Measurements from ENCODE around the gene WDTC1. TPM values are rescaled to one million over a fixed set of nuclear protein-coding genes. Genes with fewer than 3 reads are reported as not detected.
"Not testable (repeated sequence)": the region's sequence is repeated elsewhere in the genome, so short reads cannot be mapped to it uniquely, and the experiment has no call there.

The WDTC1 gene
- polyA plus RNA-seq, 4 donors, result 40.8 to 51.9 (median 44.9) TPM

DNA sequence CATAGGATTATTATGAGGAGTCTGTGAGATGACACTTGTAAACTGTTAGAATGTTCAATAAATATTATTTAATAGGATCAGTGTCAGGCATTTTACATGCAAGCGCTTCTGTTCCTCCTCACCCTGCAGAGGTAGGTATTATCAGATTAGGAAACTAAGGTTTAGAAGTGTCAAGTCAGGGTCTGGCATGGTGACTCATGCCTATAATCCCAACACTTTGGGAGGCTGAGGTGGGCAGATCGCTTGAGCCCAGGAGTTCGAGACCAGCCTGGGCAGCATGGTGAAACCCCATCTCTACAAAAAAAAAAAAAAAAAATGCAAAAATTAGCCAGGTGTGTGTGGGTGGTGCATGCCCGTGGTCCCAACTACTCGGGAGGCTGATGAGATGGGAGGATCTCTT, 9.2 kb downstream of the WDTC1 start:
- not testable (repeated sequence) for DNase-seq (ENCODE audit: low read depth in 4 of 4, low spot score in 3 of 4)

DNA sequence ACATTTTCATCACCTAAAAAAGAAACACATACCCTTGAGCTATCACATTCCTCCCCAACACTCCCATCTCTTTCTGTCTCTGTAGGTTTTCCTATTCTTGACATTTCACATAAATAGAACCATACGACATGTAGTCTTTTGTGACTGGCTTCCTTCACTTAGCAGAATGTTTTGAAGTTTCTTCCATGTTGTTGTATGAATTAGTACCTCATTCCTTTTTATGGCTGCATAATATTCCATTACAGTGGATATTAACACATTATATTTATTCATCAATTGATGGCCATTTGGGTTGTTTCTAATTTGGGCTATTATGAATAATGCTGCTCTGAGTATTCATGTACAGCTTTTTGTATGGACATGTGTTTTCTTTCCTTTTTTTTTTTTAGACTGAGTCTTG, 11.8 kb downstream of the WDTC1 start:
- no peak for DNase-seq (ENCODE audit: low read depth in 4 of 4, low spot score in 3 of 4)

DNA sequence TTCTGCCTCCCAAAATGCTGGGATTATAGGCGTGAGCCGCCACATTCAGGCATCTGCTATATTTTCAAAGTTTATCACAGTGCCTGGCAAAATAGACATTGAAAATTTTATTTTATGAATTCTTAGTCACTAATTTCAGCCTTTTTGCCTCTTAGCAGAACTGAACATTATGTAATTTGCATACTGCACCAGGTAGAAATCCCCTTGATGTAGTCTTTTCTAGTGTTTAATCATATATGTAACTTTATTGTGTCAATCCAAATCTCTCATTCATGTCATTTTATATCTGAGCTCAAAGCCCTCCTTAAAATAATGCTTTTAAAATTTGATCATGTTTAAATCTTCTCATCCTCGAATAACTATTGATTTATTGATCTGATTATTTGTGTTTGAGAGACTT, 19.2 kb downstream of the WDTC1 start:
- DNase-seq (ENCODE audit: low read depth in 4 of 4, low spot score in 3 of 4), result no peak

DNA sequence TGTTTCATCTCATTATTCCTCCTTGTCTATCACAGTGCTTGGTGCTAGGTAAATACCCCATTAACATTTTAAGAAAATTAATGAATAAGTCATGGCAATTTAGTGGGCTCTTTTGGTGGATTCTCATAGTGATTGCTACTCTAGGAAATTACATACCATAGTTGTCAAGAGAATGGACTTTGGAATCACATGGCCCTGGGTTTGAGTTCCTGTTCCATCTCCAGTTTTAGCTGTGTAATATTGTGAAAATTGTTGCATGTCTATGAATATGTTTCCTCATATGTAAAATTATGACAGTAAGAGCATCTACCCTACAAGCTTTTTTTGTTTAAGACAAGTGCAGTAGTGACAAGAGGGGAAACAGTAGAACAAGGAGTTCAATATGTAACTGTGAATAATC, 20.7 kb downstream of the WDTC1 start:
- DNase-seq (ENCODE audit: low read depth in 4 of 4, low spot score in 3 of 4), result no peak

DNA sequence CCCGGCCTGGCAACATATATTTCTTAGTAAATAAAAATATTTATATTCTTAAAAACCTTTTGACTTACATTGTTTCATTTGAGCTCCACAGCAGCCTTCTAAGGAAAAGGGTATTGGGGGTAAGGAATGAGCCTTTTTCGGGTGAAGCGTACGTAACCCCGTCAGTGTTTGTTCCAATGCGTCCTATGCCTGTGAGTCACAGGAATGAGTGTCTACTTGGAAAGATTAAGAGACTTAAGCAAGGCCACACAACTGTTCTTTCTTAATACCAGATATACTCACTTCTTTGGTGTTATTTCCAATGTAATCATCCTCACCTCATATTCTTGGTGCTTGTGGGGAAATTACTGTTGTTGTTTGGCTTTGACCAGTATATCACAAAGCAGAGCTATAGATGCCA, 22.7 kb downstream of the WDTC1 start:
- no peak for DNase-seq (ENCODE audit: low read depth in 4 of 4, low spot score in 3 of 4)

DNA sequence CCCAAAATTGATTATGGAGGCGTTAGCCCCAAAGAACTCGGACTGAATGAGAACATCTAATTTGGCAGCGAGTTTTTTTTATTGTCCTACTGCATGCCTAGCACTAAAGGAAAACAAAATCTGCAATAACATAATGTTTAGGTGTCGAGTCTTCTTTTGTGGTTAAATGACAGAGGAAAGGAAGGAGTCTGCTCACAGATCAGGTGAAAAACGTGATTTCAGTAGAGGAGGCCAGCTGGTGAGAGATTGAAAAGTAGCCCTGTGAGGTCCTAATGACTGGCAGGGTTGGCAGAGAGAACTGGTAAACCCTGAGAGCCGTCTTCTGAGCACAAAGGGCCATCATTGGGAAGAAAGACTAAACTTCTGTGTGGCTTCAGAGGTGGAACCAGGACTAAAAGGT, 24.2 kb downstream of the WDTC1 start:
- no peak for DNase-seq (ENCODE audit: low read depth in 4 of 4, low spot score in 3 of 4)

DNA sequence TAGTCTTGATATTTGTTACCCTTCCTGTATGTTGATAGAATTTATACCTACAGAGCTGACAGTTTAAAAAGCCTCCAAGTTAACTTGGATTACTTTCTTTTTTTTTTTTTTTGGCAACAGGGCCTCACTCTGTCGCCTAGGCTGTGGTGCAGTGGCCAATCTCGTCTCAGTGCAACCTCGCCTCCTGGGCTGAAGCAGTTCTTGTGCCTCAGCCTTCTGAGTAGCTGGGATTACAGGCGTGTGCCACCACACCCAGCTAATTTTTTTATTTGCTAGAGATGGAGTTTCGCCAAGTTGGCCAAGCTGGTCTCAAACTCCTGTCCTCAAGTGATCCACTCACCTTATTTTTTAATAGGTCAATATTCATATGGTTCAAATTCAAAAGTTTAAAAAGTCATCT, 32.7 kb downstream of the WDTC1 start:
- DNase-seq (ENCODE audit: low read depth in 4 of 4, low spot score in 3 of 4), result no peak

DNA sequence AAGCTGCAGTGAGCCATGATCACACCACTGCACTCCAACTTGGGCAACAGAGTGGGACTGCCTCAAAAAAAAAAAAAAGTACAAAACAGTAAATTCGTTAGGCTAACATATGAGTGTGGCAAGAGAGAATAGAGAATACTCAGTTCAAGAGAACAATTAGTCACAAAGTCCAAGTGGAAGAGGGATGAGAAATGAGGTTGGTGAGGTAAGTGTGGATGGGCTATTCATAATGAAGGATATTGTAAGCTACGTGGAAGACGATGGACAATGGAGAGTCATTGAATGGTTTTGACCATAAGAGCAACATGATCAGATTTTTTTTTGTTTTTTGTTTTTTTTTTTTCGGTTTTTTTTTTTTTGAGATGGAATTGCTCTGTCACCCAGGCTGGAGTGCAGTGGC, 34.8 kb downstream of the WDTC1 start:
- DNase-seq (ENCODE audit: low read depth in 4 of 4, low spot score in 3 of 4), result no peak

DNA sequence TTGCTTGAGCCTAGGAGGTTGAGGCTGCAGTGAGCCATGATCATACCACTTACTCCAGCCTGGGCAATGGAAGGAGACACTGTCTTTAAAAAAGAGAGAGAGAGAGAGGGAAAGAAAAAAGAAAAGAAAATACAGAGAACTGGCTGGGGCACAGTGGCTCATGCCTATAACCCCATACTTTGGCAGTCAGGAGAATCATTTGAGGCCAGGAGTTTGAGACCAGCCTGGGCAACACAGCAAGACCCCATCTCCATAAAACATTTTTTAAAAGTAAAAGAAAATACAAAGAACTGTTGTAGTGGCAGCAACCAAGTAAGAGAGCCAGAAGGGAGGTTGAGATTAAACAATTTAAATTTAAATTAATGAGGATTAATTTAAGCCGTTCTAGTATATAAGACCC, 39.8 kb downstream of the WDTC1 start:
- no peak for DNase-seq (ENCODE audit: low read depth in 4 of 4, low spot score in 3 of 4)

DNA sequence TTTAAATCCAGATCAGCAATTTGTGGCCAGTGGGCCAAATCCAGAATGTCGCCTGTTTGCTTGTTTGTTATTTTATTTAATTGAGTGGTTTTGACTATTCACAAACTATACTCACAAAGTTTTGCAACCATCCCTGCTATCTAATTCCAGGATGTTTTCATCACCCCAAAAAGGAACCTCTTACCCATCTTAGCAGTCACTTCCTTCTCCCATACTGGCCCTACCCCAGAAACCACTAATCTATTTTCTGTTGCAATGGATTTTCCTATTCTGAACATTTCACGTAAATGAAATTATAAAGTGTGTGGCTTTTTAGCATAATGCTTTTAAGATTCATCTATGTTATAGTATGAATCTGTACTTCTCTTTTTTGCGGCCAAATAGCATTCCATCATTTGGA, 41.3 kb downstream of the WDTC1 start:
- DNase-seq (ENCODE audit: low read depth in 4 of 4, low spot score in 3 of 4), result no peak

DNA sequence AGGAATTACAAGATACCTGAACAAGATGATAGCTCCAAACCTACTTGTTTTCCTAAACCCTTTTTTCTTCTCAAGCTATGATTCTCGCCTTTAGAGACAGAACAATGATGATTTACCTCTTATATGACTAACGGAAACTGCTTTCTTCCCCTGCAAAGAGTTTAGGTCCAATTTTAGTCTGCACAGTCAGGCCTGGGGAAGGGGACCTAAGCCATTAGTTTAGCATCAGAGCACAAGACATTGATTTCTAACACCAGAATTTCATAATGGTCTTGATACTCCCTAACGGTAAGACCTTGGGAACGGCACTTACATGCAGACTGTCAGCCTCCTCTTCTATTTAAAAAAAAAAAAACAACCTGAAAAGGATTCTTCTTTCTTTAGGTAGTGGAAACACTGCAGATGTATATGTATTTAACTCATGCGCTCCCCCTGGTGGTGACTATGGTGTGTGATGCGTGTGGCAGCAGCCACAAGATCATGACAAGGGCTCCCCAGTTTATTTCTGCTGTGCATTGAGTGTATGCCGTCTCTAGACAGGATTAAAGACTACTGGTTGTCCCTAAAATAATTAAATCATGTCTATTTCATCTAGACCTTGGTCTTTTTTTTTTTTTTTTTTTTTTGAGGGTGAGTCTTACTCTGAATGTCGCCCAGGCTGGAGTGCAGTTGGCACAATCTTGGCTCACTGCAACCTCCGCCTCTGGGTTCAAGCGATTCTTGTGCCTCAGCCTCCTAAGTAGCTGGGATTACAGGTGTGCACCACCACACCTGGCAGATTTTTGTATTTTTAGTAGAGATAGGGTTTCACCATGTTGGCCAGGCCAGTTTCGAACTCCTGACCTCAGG, 50.2 kb downstream of the WDTC1 start:
- peak in 2 of 4 donors; percentile 65 to 80 for DNase-seq (ENCODE audit: low read depth in 4 of 4, low spot score in 3 of 4)

DNA sequence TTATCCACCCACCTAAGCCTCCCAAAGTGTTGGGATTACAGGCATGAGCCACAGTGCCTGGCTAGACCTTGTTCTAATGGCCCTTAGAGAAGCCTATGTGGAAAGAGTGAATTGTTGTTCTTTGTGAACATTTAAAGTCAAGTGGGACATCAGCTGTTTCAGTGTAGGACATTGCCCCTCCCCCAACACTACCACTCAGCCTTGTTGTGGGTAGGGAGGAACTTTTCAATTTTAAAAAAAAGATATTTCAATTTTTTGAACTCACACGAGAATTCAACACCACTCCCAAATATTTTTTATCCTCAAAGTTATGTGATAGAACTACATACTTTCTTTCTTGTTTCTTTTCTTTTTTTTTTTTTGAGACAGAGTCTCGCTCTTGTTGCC, 50.8 kb downstream of the WDTC1 start:
- DNase-seq (ENCODE audit: low read depth in 4 of 4, low spot score in 3 of 4), result no peak

DNA sequence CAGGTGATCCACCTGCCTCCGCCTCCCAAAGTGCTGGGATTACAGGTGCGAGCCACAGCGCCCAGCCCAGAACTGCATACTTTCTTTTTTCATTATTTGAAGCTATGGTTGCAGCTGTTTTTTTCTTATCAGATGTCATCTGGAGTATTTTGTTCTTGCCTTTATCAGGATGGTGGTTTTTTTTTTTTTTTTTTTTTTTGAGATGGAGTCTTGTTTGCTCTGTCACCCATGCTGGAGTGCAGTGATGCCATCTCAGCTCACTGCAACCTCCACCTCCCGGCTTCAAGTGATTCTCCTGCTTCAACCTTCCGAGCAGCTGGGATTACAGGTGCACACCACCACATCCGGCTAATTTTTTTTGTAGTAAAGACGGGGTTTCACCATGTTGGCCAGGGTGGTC, 51.4 kb downstream of the WDTC1 start:
- DNase-seq (ENCODE audit: low read depth in 4 of 4, low spot score in 3 of 4), result not testable (repeated sequence)

DNA sequence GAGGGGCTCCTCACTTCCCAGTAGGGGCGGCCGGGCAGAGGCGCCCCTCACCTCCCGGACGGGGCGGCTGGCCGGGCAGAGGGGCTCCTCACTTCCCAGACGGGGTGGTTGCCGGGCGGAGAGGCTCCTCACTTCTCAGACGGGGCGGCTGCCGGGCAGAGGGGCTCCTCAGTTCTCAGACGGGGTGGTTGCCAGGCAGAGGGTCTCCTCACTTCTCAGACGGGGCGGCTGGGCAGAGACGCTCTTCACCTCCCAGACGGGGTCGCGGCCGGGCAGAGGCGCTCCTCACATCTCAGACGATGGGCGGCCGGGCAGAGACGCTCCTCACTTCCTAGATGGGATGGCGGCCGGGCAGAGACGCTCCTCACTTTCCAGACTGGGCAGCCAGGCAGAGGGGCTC, 54.7 kb downstream of the WDTC1 start:
- DNase-seq (ENCODE audit: low read depth in 4 of 4, low spot score in 3 of 4), result not testable (repeated sequence)

DNA sequence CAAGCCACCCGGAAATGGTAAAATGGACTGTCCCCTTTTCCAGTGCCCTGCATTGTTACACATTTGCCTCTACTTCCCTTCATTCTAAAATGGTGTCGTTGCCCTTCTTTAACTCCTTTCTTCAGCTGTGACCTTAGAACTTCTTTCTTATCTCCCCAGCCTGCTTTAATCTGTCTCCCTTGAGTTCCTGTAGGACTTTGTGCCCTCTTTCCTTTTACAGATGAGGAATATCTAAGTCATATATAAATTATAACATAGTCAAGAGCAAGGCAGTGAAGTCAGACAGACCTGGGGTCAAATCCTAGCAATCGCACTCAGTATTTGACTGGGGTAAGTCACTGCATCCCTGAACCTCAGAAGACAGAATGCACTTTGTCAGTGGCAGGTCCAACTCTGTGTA, 56.1 kb downstream of the WDTC1 start:
- DNase-seq (ENCODE audit: low read depth in 4 of 4, low spot score in 3 of 4), result no peak

DNA sequence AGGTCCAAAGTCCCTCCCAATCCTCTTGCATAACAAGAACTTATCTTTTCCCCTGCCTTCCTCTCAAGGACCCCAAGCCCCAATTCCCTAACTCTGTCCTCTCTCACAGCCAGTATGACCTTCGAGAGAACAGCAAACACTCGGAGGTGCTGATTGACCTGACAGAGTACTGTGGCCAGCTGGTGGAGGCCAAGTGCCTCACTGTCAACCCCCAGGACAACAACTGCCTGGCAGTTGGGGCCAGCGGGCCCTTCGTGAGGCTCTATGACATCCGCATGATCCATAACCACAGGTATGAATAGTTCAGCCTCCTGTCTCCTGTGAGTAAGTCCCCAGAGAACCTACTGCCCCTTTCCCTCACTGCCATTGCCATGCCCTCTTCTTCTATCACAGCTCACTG, 57.7 kb downstream of the WDTC1 start:
- DNase-seq (ENCODE audit: low read depth in 4 of 4, low spot score in 3 of 4), result no peak

DNA sequence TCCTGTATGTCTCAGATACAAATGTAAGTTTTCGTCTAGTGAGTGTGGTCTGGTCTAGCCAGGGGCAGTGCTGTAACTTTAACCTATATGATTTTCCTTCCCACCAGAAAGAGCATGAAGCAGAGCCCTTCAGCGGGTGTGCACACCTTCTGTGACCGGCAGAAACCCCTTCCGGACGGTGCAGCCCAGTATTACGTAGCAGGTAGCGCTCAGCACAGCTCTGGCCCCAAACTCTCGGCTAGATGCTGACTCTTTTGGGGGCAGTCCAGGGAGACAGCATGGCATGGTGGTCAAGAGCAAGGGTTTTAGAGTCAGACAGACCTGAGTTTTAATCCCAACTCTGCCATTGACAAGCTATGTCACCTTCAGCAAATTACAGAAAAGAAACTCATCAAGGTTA, 59.5 kb downstream of the WDTC1 start:
- no peak for DNase-seq (ENCODE audit: low read depth in 4 of 4, low spot score in 3 of 4)

DNA sequence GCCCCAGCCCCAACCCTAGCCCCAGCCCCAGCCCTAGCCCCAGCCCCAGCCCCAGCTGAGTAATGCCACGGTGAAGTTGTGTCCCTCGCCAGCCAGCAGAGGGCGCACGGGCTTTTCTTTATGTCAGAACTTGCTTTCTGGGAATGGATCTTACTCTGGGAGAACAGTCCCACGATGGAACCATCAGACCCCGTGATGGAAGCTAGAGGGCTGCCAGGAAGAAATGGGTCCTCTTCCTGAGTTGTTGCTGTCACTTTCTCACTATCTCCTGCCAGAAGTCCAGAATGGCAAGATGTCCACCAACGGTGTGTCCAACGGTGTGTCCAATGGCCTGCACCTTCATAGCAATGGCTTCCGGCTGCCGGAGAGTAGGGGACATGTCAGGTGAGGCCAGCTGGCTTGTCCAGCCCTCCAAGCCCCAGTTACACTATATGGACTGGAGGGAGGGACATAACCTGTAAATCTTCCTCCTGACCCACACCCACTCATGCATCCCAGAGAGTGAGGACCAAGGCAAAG, 62.4 kb downstream of the WDTC1 start:
- DNase-seq (ENCODE audit: low read depth in 4 of 4, low spot score in 3 of 4), result no peak

DNA sequence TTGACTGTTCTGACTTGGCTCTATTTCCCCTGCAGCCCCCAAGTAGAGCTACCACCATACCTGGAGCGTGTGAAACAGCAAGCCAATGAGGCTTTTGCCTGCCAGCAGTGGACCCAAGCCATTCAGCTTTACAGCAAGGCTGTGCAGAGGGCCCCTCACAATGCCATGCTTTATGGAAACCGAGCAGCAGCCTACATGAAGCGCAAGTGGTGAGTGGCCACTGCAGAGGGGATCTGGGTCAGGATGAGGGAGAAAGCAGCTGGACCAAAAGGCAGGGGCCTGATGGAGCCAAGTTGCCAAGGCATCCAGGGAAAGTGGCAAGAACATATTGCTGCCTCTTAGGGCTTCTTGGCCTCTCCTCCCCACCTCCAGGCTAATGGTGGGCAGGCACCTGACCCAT, 63.5 kb downstream of the WDTC1 start:
- no peak for DNase-seq (ENCODE audit: low read depth in 4 of 4, low spot score in 3 of 4)

DNA sequence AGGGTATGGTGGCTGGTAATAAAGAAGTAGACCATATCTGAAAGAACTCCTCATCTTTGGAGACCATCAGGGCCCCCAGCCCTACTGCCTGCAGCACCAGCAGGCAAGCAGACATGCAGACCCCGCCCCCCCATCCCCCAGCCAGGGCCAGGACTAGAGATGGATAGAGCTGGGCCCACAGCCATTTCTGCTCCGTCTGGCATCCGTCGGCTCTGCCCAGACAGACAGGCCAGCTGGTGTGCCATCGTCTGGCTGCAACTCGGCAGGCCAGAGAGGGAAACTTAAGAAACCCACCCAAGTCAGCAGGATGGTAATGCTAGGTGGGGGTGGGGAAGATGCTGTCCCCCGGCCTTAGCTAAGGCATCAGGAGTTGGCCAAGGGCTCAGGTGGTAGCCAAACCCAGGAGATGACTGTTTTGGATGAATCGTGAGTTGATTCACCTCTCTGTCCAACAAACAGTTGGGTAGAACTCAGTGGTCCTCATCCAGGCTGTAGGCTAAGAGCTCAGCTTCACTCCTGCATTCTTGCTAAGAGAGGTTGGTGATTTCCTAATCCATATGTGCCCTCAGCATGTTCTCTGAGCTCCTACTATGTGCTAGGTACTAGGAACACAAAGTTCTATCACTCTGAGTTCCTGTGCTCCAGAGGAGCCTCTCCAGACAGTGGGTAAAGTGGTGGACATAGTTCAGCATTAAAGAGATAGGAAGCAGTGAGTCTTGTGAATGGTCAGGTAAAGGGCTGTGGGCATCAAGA, 64.4 kb downstream of the WDTC1 start:
- DNase-seq (ENCODE audit: low read depth in 4 of 4, low spot score in 3 of 4), result no peak

DNA sequence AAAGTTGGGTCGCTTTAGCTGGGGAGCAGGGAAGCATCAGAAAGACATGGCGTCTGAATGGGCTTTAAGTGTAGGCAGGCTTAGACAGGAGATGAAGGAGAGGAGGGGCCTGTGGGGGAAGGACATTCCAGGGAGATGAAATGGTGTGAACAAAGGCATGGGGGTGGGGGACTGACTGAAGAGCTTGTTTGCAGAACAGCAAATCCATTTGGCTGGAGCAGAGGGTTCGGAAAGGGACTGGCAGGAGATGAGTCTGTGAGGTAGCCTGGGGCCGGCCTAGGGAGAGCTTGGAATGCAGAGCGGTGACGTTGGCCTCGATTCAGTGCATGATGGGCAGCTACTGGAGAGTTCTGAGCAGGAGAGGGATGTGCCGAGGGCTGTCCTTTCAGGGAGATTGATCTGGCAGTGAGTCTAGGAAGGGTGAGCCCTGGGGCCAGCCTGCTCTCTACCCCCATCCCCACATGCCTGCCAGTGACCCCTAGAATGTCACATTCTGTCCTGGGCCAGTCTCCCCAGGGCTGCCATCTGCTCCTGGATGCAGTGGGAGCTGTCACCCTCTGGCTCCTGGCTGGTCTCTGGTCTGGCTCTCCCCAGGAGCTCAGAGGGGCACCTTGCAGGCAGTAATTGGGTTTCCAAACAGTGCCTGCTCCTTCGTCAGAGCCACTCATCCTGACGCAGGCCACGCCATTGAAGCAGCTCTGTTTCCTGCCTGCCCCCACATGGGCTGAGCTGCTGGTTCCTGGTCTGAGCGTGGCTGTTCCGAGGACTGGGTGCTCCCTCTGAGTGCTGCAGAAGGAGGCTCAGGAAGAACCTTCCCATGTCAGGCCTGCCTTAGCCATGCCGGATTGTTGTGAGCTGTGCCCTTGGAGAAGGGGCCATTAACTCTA, 65.2 kb downstream of the WDTC1 start:
- no peak for DNase-seq (ENCODE audit: low read depth in 4 of 4, low spot score in 3 of 4)

All from right renal pelvis (tissue), 4 donors.